ENCODE data around the gene NEURL3. TPM values are rescaled to one million over a fixed set of nuclear protein-coding genes. Genes with fewer than 3 reads are reported as not detected.
"Not testable (repeated sequence)": the region's sequence is repeated elsewhere in the genome, so short reads cannot be mapped to it uniquely, and the experiment has no call there.

Gene NEURL3
- total and polyA plus RNA-seq, 2 donors (not counting 1 experiment from before 2014, with no cell fraction given), result not detected

DNA sequence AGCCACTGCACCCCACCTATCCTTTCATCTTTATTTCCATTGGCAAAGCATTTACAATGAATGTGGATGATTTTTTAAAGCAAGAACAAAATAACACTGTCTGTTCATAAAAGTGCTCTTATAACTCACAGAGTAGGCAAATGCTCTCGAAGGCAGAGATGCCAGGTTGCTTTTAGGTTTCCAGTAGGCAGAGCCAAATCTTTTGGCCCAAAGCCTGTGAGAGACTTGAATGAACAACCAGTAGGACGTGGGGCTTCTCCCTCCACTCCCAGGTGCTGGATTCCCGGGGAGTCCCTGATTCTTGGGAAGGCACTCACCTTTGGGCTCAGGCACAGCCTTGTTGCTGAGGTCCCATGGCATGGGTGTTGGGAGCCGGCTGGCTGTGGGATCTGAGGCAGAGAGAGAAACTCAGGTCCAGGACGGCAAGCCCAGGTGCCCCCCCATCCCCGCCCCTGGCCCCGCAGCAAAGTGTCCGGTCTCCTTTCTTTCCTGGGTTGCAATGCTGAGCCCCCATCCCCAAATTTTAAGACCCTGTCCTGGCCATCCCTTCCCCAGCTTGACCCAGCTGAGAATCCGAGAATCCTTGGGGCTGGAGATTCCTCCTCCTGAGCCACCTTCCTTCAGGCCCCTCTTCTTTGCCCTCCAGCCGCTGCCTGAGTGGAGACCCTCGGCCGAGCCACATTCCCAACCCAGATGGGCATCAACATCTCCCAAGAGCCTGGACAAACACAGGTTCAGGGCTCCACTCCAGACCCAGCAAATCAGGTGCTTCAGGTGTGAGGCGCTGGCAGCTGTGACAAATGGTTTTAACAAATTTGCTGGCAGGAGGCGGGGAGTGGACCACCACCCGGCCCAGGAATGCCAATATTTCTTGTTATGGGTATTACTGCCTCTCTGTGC is 5.8 kb downstream of the NEURL3 start:
- CTCF ChIA-PET, result interaction anchor here (1.0 kb wide), 1 partner anchor 92 kb away, joined by 3 read pairs; no protein-coding TSS in a partner anchor
- peaks cover 13% of the 10 kb centered on the region for H3K4me1 Mint-ChIP-seq

DNA sequence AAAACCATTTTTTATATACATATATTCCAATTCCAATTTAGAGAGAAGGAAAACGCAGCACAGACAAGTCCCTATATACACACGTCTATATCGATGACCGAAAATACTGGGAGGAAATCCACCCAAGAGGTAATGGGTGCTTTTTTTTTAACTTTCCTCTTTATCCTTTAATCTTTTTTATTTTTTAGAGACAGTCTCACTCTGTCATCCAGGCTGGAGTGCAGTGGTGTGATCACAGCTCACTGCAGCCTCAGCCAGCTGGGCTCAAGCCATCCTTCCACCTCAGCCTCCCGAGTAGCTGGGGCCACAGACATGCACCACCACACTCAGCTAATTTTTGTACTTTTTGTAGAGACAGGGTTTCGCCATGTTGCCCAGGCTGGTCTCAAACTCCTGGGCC is 6.5 kb downstream of the NEURL3 start:
- H3K4me3 ChIP-seq (ENCODE audit: control extremely low read depth in 1 of 5, extremely low read depth in 1 of 5, insufficient read depth in 1 of 5, low read depth in 2 of 5, low read length in 4 of 5); H3K79me2 ChIP-seq (ENCODE audit: control insufficient read depth, insufficient read depth, low read length); H3K36me3 ChIP-seq (replicated peaks in 1 of 2; ENCODE audit: control extremely low read depth in 1 of 2, control insufficient read depth in 1 of 2, extremely low read depth in 1 of 2, insufficient read depth in 2 of 2, low read length in 1 of 2); ATAC-seq (ENCODE audit: low read depth); H4K20me1 ChIP-seq (ENCODE audit: control insufficient read depth, insufficient read depth, low read length, poor library complexity, severe bottlenecking); DNase-seq; H3K27me3 Mint-ChIP-seq; CTCF ChIA-PET; H3K4me3 Mint-ChIP-seq; H3K27ac Mint-ChIP-seq; H2AFZ ChIP-seq (ENCODE audit: insufficient read depth, low read depth, low read length, poor library complexity, severe bottlenecking); H3K9ac ChIP-seq (ENCODE audit: low read length); H3K9me3 Mint-ChIP-seq (ENCODE audit: insufficient read depth); H3K27me3 ChIP-seq (replicated peaks in 1 of 4; ENCODE audit: control extremely low read depth in 1 of 4, control insufficient read depth in 3 of 4, insufficient read depth in 4 of 4, low read length in 3 of 4); intact Hi-C loops (cut with micrococcal nuclease); H3K27ac ChIP-seq (ENCODE audit: low read length in 2 of 2); H3K4me2 ChIP-seq (replicated peaks; ENCODE audit: low read depth, low read length, poor library complexity, severe bottlenecking); POLR2A ChIA-PET: not testable (repeated sequence)
- no CpG with 5 or more reads among the region's 6 CpGs for whole genome bisulfite sequencing (ENCODE audit: insufficient coverage)
- H3K9me3 ChIP-seq (ENCODE audit: control extremely low read depth in 1 of 3, control insufficient read depth in 2 of 3, insufficient read depth in 1 of 3, low read length in 2 of 3), result peaks cover 0 to 17% (median 10%) of the 10 kb centered on the region in 3 donors
- H3K4me1 ChIP-seq (ENCODE audit: control insufficient read depth in 2 of 2, insufficient read depth in 2 of 2, low read length in 2 of 2), result peaks cover 11 to 12% of the 10 kb centered on the region in 2 donors
- peaks cover 13% of the 10 kb centered on the region for H3K4me1 Mint-ChIP-seq

More for the DNA sequence above, 5.8 kb downstream of the NEURL3 start:
- TF ChIP-seq CTCF (IDR thresholded peaks at IDR 0.05), result no peak
- TF ChIP-seq EZH2 (IDR thresholded peaks at IDR 0.05; ENCODE audit: borderline replicate concordance, insufficient read depth, low read depth, low read length, poor library complexity, severe bottlenecking), result no peak
- Mint-ChIP-seq H3K27ac (no peak overlapping the region), H3K9me3 (ENCODE audit: insufficient read depth) (peaks cover 9% of the 10 kb centered on the region), H3K27me3 (no peaks in the 10 kb centered on the region), H3K4me3 (no peak overlapping the region)
- POLR2A ChIA-PET, result no interaction called here
- Histone ChIP-seq H2AFZ (ENCODE audit: insufficient read depth, low read depth, low read length, poor library complexity, severe bottlenecking) (no peak overlapping the region), H3K4me2 (replicated peaks; ENCODE audit: low read depth, low read length, poor library complexity, severe bottlenecking) (no peak overlapping the region), H3K36me3 (replicated peaks in 1 of 2; ENCODE audit: control extremely low read depth in 1 of 2, control insufficient read depth in 1 of 2, extremely low read depth in 1 of 2, insufficient read depth in 2 of 2, low read length in 1 of 2) (no peaks in the 10 kb centered on the region), H3K9ac (ENCODE audit: low read length) (no peak overlapping the region), H3K27ac (ENCODE audit: low read length in 2 of 2) (no peak overlapping the region), H3K9me3 (ENCODE audit: control extremely low read depth in 1 of 3, control insufficient read depth in 2 of 3, insufficient read depth in 1 of 3, low read length in 2 of 3) (peaks cover 0 to 13% (median 8%) of the 10 kb centered on the region in 3 donors), H4K20me1 (ENCODE audit: control insufficient read depth, insufficient read depth, low read length, poor library complexity, severe bottlenecking) (no peaks in the 10 kb centered on the region), H3K27me3 (replicated peaks in 1 of 4; ENCODE audit: control extremely low read depth in 1 of 4, control insufficient read depth in 3 of 4, insufficient read depth in 4 of 4, low read length in 3 of 4) (no peaks in the 10 kb centered on the region), H3K4me1 (ENCODE audit: control insufficient read depth in 2 of 2, insufficient read depth in 2 of 2, low read length in 2 of 2) (peaks cover 11 to 12% of the 10 kb centered on the region in 2 donors), H3K79me2 (ENCODE audit: control insufficient read depth, insufficient read depth, low read length) (no peaks in the 10 kb centered on the region), H3K4me3 (ENCODE audit: control extremely low read depth in 1 of 5, extremely low read depth in 1 of 5, insufficient read depth in 1 of 5, low read depth in 2 of 5, low read length in 4 of 5) (no peak overlapping the region)
- ATAC-seq (ENCODE audit: low read depth) (no peak), DNase-seq (no peak)
- intact Hi-C loops (cut with micrococcal nuclease), result no loop called here
- 93% methylated on average over 12 of the region's 15 CpGs for WGBS (ENCODE audit: insufficient coverage)

Data from B cell (primary cell).